Right ventricle myocardium superior (tissue), 1 donor: ENCODE results near the gene BCL2. TPM values are rescaled to one million over a fixed set of nuclear protein-coding genes. Genes with fewer than 3 reads are reported as not detected.
"Not testable (repeated sequence)": the region's sequence is repeated elsewhere in the genome, so short reads cannot be mapped to it uniquely, and the experiment has no call there.

Experiments used
- ATAC-seq: fragments of 200-7000 bp; cut with Tn5 transposase; one replicate; pipeline ENCODE4 v1.9.1; 2020; ENCODE audit warnings: mild to moderate bottlenecking; ENCODE audit not compliant: poor library complexity
- DNase-seq: peaks from one replicate; pipeline ENCODE4 v3.0.0-alpha.2; 2020
- intact Hi-C: fragments of 100-400 bp; cut with DNase I; formaldehyde crosslinking; loops from one replicate; pipeline ENCODE4 v1.11.2; 2022
- long read RNA-seq: library from polyadenylated mRNA; unstranded; transcript quantifications from one replicate; pipeline ENCODE4 v2.0.0, GENCODE V29; 2021
- total RNA-seq: library from RNA; stranded (reverse); fragmentation: NEBNext Ultra II Directional; extraction: Animal tissue kit (Norgen Biotek cat#: 25700); gene quantifications from one replicate; pipeline ENCODE4 v1.2.1, GENCODE V29; 2021
- donor health status: DM: no; HTN: yes; CAD: no; lungs with severe emphysema.

Gene BCL2
- 9.0 TPM for total RNA-seq
- long read RNA-seq, partial matches to known transcripts = 1 of 7 reads
- long read RNA-seq, other reads (novel, unspliced or antisense) = 4 of 7 reads

- ATAC-seq (peak; percentile 32), DNase-seq (no peak)
- intact Hi-C loops = loop anchor here (2.0 to 5.0 kb wide), 2 partner anchors 187 to 303 kb away; no protein-coding TSS in a partner anchor
These were observed at the start of gene BCL2 for GRCh38 chr18:63319383-63320122. BCL2 (minus strand) TSS chr18:63319769.

GRCh38 chr18:63368611-63369010, 49.0 kb upstream of the BCL2 start:
- no peak for DNase-seq
- intact Hi-C loops = loop anchor here (5.0 kb wide), 1 partner anchor 54 kb away; the partner anchor contains the start of gene VPS4B
- ATAC-seq = no peak

GRCh38 chr18:63367053-63367953, 47.7 kb upstream of the BCL2 start, which contains the start of gene KDSR:
KDSR (minus strand) TSS chr18:63367206; CDS start chr18:63367118, 88 bp downstream.
- DNase-seq (peak; percentile 97), ATAC-seq (peak; percentile 98)
- intact Hi-C loops = loop anchor here (5.0 kb wide), 1 partner anchor 55 kb away; the partner anchor contains the start of gene VPS4B

- ATAC-seq = peak; percentile 8
- peak; percentile 63 for DNase-seq
- intact Hi-C loops = loop anchor here (5.0 kb wide), 1 partner anchor 56 kb away; the partner anchor contains the start of gene VPS4B
These were observed 46.9 kb upstream of the BCL2 start for GRCh38 chr18:63366213-63367052.

- DNase-seq (no peak), ATAC-seq (no peak)
- intact Hi-C loops = loop anchor here (5.0 kb wide), 1 partner anchor 56 kb away; the partner anchor contains the start of gene VPS4B
These were observed 46.3 kb upstream of the BCL2 start for GRCh38 chr18:63365876-63366212.

- intact Hi-C loops = no loop called here
- ATAC-seq (no peak), DNase-seq (no peak)
These were observed 44.4 kb upstream of the BCL2 start for GRCh38 chr18:63363951-63364350.

GRCh38 chr18:63363420-63363819, 43.9 kb upstream of the BCL2 start:
- DNase-seq, intact Hi-C loops, ATAC-seq: not testable (repeated sequence)

- peak; percentile 61 for ATAC-seq
- no peak for DNase-seq
- intact Hi-C loops = no loop called here
These were observed 36.8 kb upstream of the BCL2 start for GRCh38 chr18:63356272-63356896.

GRCh38 chr18:63350230-63350629, 30.7 kb upstream of the BCL2 start:
- no peak for ATAC-seq
- intact Hi-C loops = no loop called here
- DNase-seq = no peak

GRCh38 chr18:63348508-63349136, 29.1 kb upstream of the BCL2 start:
- intact Hi-C loops = no loop called here
- ATAC-seq = no peak

GRCh38 chr18:63346480-63347183, 27.1 kb upstream of the BCL2 start:
- intact Hi-C loops = no loop called here
- DNase-seq (no peak), ATAC-seq (peak; percentile 32)

More at GRCh38 chr18:63348508-63349136, 29.1 kb upstream of the BCL2 start:
- DNase-seq = no peak

GRCh38 chr18:63346031-63346430, 26.5 kb upstream of the BCL2 start:
- intact Hi-C loops = no loop called here
- peak; percentile 50 for DNase-seq
- peak; percentile 88 for ATAC-seq

GRCh38 chr18:63344918-63345317, 25.3 kb upstream of the BCL2 start:
- intact Hi-C loops = loop anchor here (2.0 kb wide), 1 partner anchor 94 kb away; no protein-coding TSS in a partner anchor
- peak; percentile 9 for ATAC-seq

GRCh38 chr18:63344263-63344662, 24.7 kb upstream of the BCL2 start:
- ATAC-seq (no peak), DNase-seq (no peak)
- intact Hi-C loops = loop anchor here (2.0 kb wide), 1 partner anchor 95 kb away; no protein-coding TSS in a partner anchor

More at GRCh38 chr18:63344918-63345317, 25.3 kb upstream of the BCL2 start:
- no peak for DNase-seq

- intact Hi-C loops = no loop called here
- DNase-seq (no peak), ATAC-seq (peak; percentile 56)
These were observed 22.6 kb upstream of the BCL2 start for GRCh38 chr18:63342206-63342605.

GRCh38 chr18:63339920-63340484, 20.4 kb upstream of the BCL2 start:
- ATAC-seq (no peak), DNase-seq (no peak)
- intact Hi-C loops = no loop called here
